A673 (cell line): ENCODE measurements around the gene SRPRB.

Source experiments
- EZH2 ChIP-seq: fragments of 200-600 bp; sonication (generic); IDR thresholded peaks from 2 replicates; pipeline ENCODE4 v1.6.1; 2017; ENCODE audit warnings: borderline replicate concordance, low read depth, mild to moderate bottlenecking, mixed read lengths, antibody characterized with exemption, low read length; ENCODE audit not compliant: poor library complexity, severe bottlenecking
- TF ChIP-seq, protein P1 (sequence below): fragments of 300-800, 200-600 bp; sonication (generic); conservative IDR thresholded peaks from 2 replicates; pipeline ENCODE4 v1.5.1; 2017; ENCODE audit warnings: low read depth, mild to moderate bottlenecking, antibody characterized with exemption, low read length, moderate library complexity, mixed read lengths

DNA sequence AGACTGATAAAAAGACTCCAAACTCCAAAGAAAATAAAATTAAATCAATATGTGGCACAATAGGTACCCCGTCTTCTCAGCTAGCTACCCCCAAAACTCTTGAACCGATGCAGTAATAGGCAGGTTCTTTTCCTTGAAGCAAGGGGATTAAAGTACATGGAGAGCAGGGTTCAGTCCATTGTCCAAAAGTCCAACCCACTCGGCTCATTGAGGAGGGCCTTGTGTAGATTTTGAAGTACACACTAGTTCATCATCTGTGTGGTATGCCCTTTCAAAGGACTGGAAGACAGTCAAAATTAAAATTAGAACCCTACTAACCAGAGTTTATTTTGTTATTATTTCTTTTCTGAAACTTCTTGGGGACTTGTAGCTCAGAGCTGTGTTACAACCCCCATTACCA is 36.1 kb upstream of the SRPRB start:
- TF ChIP-seq, protein P1, sequence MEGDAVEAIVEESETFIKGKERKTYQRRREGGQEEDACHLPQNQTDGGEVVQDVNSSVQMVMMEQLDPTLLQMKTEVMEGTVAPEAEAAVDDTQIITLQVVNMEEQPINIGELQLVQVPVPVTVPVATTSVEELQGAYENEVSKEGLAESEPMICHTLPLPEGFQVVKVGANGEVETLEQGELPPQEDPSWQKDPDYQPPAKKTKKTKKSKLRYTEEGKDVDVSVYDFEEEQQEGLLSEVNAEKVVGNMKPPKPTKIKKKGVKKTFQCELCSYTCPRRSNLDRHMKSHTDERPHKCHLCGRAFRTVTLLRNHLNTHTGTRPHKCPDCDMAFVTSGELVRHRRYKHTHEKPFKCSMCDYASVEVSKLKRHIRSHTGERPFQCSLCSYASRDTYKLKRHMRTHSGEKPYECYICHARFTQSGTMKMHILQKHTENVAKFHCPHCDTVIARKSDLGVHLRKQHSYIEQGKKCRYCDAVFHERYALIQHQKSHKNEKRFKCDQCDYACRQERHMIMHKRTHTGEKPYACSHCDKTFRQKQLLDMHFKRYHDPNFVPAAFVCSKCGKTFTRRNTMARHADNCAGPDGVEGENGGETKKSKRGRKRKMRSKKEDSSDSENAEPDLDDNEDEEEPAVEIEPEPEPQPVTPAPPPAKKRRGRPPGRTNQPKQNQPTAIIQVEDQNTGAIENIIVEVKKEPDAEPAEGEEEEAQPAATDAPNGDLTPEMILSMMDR: no peak
- no peak for TF ChIP-seq EZH2
